GM12875 (cell line): Measurements from ENCODE around the gene TRIM2.
"Not testable (repeated sequence)": the region's sequence is repeated elsewhere in the genome, so short reads cannot be mapped to it uniquely, and the experiment has no call there.

Experiments used
- H3K4me3 ChIP-seq: one replicate; pipeline ENCODE4 v1.5.1; 2011; ENCODE audit warnings: low read depth, low read length, control low read depth
- TF ChIP-seq, protein P1 (sequence below): IDR thresholded peaks from 2 replicates; pipeline ENCODE4 v1.5.1; 2011; ENCODE audit warnings: low read depth, mild to moderate bottlenecking, control low read depth, inconsistent platforms, low read length, moderate library complexity, borderline replicate concordance; ENCODE audit not compliant: insufficient read depth

The TRIM2 gene

DNA sequence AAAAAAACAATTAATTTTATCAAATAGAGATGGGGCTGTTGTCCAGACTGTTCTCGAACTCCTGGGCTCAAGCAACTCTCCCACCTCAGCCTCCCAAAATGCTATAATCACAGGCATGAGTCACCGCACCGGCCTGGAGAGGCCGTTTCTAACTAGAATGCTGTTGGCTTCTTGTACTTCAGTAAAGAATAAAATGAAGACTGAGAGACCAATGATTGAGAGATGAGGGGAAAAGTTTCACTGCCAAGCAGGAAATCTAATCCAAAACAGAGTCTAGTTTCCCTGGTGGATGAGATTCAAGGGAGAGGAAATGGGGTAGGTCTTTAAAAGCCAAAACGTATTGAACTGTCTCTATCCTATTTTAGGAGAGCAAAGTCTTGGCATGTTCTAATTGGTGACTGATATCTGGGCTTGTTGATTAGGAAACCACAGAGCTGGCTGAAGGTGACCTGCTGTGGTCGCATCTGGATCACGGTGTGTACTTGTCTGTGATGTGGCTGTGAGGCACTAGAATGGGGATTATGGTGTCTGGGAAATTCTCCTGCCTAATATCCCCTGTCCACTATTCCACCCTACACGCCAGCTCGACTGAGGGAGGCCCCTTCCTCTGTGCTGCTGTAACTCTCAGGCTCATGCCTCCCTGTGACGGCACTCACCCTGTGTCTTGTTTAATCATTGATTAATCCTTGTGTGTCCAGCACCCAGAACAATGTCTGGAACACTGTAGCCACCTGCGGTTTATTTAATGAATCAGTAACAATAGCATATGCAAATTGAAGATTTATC lies 15.0 kb upstream of the TRIM2 start:
- TF ChIP-seq, protein P1, sequence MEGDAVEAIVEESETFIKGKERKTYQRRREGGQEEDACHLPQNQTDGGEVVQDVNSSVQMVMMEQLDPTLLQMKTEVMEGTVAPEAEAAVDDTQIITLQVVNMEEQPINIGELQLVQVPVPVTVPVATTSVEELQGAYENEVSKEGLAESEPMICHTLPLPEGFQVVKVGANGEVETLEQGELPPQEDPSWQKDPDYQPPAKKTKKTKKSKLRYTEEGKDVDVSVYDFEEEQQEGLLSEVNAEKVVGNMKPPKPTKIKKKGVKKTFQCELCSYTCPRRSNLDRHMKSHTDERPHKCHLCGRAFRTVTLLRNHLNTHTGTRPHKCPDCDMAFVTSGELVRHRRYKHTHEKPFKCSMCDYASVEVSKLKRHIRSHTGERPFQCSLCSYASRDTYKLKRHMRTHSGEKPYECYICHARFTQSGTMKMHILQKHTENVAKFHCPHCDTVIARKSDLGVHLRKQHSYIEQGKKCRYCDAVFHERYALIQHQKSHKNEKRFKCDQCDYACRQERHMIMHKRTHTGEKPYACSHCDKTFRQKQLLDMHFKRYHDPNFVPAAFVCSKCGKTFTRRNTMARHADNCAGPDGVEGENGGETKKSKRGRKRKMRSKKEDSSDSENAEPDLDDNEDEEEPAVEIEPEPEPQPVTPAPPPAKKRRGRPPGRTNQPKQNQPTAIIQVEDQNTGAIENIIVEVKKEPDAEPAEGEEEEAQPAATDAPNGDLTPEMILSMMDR, result no peak
- H3K4me3 ChIP-seq, result no peak overlapping the region

DNA sequence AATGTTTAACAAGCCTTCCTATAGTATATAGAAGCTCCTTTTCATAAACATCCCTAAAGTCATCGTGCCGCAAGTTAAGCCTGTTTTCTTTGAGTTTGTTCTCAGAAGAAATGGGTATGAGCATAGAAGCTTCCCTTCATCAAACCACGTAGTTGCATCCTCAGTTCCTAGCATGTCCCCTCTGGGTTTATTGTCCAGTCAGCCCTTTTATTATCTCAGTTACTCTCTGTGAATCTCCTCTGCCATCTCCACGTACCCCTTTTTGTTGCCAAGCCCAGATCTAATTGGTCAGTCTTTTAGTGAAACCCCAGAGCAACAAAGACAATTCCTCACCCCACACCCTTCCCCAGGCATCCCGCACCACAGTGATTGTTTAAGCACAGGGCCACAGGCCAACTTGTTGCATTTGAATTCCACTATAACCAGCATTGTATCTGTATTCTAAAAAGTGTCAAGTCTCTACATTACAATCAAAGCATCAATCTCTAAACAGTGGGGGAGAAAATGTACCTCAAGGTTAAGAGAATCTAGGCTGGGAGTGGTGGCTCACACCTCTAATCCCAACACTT lies 12.4 kb upstream of the TRIM2 start:
- TF ChIP-seq, protein P1, result no peak
- no peak overlapping the region for H3K4me3 ChIP-seq

DNA sequence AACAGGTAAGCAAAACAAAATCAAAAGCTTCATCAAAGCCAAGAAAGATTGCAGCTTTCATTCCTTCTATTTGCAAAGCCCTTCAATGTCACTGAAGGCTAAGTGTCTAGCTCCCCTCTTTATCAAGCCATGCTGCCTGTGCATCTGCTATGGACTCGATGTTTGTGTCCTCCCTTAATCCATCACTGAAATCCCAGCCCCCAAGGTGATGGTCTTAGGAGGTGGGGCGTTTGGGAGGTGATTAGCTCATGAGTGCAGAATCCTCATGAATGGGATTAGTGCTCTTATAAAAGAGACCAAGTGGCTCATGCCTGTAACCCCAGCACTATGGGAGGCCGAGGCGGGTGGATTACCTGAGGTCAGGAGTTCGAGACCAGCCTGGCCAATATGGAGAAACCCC lies 6.9 kb upstream of the TRIM2 start:
- TF ChIP-seq, protein P1, result no peak
- H3K4me3 ChIP-seq, result no peak overlapping the region

DNA sequence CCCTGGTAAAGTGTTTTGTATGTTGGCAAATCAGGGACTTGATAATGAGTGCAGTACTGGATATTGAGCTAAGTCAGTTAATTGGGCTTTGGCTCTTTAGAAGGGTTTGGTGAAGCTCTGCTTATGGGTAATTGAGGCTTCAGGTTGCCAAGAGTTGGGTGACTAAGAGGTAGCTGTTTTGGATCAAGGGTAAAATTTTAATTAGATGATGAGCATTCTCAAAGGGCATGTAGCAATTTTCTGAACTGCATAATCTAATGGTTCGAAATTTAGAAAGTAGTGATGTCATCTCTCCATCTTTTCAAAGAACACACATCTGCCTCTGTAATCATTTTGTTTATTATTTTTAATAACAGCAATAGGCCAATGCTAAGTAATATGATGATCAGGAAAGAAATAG lies 5.5 kb upstream of the TRIM2 start:
- no peak overlapping the region for H3K4me3 ChIP-seq
- TF ChIP-seq, protein P1, result no peak

DNA sequence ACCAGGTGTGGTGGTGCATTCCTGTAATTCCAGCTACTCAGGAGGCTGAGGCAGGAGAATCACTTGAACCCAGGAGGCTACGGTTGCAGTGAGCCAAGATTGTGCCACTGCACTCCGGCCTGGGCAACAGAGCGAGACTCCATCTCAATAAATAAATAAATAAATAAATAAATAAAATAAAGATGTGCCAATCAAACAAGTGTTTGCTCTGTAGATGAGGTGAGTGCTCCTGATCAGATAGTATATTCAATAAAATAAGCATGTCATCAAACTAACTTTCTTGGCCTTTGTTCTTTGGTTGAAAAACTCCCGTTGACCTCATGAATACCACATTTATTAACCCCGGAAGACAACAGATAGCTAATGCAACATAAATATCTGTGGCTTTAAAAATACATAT lies 497 bp upstream of the TRIM2 start:
- not testable (repeated sequence) for H3K4me3 ChIP-seq

DNA sequence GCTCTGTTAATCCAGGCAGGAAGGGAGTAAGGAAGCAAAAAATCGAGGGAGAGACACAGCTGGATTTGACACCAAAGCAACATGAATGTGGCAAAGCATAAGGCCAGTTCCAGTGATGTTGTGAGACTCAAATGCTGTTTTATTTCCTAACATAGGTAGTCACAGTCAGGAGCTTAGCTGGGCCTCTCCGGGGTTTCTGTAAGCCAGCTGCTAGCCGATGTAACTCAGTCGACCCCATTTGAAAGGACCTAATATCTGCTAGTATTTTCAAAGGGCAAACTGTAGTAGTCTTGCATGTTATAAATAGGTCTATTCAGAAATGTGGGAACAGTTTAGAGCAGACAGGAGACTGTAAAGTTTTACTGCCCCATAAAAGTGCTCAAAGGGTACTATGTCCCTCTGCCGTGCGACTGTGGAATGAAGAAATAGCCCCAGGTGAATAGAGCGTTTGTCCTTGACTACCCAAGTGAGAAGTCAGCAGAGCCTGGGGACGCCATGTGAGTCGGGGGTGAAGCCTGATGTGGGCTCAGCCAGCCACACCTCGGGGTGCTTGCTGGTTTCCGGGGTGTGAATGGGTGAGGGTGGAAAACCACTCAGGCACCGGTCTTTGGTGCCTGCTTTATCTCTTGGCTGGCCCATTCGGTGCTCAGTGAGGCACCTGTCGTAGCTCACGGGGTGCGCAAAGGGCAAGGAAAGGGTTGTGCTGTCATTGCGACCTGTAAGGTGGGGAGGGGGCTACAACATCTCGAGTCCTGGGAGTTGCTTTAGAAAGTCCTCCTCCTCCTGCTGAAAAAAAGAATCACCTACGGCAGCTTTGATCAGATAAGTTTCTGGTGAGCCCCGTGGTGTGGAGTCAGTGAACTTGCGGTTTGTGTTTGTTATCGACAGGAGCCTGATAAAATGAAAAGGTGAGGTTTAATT lies 745 bp downstream of the TRIM2 start:
- no peak overlapping the region for H3K4me3 ChIP-seq

DNA sequence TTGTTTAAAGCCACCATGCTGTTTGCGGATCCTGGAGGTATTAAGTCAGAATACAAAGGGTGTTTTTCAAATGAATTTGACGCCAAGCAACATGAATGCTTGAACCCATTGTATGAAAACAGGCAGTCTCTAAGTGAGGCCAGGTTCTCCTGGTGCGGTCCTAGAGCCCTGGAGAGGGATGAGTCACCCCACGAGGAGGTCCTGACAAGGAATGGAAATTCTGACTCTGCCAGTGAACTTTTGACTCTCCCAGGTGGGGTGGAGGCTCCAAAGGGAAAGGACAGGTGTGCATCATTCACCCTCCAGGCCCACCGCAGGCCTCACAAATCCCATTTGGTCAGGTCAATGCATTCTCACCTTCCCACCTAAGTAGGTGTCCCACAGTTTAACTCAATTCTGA lies 1.5 kb downstream of the TRIM2 start:
- no peak overlapping the region for H3K4me3 ChIP-seq
- TF ChIP-seq, protein P1, result no peak

More for the DNA sequence above, 745 bp downstream of the TRIM2 start:
- TF ChIP-seq, protein P1, result no peak
